ENCODE results near the gene NOTCH4.
"Not testable (repeated sequence)": the region's sequence is repeated elsewhere in the genome, so short reads cannot be mapped to it uniquely, and the experiment has no call there.

Gene NOTCH4

DNA sequence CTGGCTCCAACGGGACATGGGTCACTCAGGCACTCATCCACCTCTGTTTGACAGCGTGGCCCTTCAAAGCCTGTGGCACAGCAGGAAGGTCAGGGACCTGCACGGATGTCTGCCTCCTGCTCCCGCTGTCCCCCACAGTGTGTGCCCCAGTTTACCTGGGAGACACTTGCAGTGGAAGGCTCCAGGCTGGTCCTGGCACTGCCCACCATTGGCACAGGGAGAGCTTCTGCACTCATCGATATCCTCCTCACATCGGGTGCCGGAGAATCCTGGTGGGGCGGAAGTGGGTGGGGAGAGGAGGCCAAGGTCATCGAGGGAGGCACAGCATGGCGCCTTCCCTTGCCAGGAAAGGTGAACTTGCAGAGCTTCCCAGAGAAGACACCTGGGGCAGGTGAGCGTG is 6.9 kb downstream of the NOTCH4 start:
- DNase-seq, result no peak

DNA sequence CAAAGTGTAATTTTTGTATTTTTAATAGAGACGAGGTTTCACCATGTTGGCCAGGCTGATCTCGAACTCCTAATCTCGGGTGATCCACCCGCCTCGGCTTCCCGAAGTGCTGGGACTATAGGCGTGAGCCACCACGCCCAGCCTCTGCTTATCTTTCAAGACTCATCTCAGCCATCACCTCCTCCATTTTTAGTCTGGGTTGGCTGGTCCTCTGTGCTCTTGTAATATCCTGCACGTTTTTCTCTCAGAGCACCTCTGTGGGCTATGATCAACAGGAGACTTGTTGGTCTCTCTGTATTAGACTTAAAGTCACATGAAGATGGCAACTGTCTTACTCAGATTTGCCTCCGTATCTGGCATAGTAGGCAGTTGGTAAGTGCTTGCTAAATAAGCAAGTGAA is 7.6 kb downstream of the NOTCH4 start:
- no peak for DNase-seq

DNA sequence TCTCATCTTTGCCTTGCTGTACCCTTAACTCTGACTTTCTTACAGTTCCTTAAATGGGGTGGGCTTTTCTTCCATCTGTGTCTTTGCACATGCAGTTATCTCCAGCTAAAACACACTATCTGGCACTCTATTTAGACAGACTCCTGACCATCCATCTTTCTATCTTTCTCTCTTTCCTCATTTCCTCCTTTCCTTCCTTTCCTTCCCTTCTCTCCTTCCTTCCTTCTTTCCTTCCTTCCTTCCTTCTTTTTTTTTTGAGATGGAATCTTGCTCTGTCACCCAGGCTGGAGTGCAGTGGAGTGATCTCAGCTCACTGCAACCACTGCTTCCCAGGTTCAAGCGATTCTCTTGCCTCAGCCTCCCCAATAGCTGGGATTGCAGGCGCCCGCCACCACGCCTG is 8.2 kb downstream of the NOTCH4 start:
- no peak for DNase-seq

DNA sequence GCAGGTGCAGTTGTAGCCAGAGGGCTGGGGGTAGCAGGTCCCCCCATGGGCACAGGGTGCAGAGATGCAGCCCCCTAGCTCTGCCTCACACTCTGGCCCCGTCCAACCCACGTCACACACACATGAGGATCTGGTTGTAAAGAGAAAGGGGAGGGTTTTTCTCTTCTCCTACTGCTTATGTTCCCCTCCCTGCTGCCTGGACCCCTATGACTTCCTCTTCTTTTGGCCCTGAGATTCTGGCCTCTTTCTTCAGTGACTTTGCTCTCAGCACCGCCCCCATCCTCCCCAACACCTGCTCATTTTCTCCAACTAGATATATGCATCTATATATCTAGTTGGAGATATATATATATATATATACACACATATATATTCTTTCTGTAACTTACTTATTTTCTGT is 9.7 kb downstream of the NOTCH4 start:
- DNase-seq, result no peak

DNA sequence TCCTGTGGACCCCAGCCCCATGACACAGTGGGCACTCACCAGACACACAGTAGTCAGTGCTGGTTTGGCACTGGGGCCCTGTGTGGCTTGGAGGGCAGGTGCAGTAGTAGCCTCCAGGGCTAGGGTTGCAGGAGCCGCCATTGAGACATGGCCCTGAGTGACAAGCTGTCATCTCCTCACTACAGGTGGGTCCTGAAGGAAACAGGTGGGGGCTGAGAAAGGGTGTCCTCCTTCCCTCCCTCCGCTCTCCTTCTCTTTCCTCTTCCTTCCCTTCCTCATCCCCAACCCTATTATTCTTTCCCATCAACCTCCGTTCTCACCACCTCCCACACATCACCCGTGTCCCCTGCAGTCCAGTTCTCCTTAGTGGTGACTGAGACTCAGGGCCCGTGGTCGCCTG is 10.2 kb downstream of the NOTCH4 start:
- DNase-seq, result no peak

DNA sequence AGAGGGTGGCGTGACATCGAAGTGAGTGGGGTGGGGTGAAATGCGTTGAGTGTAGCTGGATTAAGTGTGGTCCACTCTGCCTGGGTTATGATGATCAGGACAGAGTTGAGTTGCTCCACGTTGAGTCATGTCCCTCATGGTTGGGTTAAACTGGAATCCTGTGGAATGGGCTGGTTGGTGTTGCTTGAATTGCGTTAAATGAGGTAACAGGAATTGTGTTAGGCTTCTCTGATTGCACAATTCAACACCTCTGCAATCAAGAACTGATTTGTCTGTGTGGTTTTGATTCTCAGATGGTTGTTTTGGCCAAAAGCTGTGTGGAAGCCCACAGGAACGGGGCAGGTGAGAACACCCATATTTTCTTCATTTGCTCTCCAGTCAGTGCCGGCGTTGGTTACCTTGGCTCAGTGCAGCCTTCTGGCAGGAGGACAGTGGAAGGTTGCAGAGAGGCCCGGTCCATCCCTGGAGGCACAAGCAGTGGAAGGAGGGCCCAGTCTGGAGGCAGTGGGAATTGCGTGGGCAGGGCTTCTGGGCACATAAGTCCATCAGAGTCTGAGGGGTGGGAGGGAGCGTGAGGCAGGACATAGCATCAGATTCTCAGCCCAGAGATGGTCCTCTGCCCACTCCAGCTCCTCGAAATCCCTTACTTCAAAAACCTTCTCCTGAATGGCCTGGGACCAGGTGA is 11.6 kb downstream of the NOTCH4 start:
- no peak for DNase-seq

DNA sequence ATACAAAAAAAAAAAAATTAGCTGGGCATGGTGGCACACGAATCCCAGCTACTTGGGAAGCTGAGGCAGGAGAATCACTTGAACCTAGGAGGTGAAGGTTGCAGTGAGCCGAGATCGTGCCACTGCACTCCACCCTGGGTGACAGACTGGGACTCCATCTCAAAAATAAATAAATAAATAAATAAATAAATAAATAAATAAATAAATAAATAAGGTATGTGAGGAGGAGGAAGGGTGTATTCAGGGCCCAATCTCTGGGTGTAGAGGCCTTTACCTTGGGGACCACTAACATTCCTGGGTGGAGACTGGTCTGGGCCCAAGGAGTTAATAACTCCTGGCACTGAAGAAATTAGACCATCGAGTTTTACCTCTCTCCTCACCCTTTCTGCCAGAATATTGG is 12.4 kb downstream of the NOTCH4 start:
- DNase-seq, result not testable (repeated sequence)

DNA sequence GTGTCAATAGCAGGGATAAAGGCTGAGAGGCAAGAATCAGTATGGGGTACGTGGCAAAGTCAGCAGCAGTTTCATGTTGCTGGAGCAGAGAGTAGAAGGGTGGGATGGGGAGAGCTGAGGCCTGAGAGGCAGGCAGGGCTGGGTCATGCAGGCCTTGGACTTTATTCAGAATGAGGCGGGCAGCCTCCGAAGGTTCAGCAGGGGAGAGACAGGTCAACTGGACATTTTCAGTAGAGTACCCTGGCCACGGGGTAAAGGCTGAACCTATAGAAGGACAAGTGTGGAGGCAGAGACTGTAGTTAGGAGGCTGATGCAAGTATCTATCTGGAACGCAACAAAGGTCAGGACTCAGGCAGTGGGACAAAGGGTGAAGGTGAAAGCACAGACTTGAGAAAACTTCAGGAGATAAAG is 13.7 kb downstream of the NOTCH4 start:
- no peak for DNase-seq

DNA sequence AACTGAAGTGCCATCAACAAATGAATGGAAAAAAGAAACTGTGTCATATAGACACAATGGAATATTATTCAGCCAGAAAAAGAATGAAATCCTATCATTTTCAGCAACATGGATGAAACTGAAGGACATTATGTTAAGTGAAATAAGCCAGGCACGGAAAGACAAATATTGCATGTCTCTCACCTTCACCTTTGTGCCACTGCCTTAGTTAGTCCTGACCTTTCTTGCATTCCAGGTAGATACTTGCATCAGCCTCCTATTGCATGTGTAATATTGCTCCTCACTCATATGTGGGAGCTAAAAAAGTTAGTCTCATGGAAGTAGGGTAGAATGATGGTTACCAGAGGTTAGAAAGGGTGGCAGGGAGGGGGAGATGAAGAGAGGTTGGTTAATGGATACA is 14.9 kb downstream of the NOTCH4 start:
- DNase-seq, result no peak

DNA sequence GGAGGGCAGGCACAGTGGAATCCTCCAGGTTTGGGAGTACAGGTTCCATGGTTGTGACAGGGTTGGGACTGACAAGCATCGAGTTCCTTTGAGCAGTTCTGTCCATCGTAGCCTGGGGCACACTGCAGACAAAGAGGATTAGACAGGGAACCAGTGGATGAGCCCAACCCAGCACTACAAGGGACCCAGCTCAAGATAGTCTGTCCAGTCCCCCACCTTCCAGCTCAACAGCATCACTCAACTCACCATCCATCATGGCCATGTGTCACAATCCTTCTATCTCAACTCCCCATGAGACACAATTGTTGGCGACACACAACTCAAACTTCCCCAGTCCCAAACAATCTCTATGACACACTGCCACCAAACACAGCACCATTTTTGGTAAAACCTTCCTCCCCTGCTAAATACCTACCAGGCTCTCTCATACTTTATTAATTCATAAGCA is 19.6 kb downstream of the NOTCH4 start:
- no peak for DNase-seq

DNA sequence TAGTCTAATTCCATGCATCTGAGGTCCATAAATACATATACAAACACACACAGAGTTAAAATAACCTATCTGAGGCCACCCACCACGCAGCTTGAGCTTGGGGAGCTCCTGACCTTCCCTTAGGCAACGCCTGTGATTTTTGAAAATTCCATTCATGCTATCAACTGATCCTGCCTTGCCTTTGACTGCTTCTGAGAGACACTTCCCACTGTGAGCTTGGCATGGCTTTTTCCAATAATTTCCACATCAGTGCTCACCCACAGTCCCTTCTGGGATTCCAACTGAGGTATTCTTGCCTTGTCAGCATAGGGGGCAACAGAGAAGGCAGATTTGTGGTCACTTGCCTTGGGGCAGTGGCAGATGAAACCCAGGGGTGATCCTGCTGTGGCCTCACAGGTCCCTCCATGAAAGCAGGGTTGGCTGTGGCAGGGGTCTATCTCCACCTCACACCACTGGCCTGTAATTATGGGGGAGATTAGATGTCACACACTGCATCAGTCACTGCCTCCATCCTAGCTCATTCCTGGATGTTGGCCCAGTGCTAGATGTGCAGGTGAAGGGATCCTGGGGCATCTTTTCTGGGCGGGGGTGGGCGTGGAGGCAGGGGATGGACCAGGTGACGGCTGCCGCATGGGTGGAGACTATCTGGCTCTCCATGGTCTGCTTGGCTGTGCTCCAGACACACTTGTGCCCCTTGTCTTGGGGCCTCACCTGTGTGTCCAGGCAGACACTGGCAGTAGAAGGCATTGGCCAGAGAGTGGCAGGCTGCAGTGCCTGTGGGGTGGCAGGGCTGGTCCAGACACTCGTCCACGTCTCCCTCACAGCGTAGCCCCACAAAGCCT is 20.2 kb downstream of the NOTCH4 start:
- peak; percentile 94 for DNase-seq

DNA sequence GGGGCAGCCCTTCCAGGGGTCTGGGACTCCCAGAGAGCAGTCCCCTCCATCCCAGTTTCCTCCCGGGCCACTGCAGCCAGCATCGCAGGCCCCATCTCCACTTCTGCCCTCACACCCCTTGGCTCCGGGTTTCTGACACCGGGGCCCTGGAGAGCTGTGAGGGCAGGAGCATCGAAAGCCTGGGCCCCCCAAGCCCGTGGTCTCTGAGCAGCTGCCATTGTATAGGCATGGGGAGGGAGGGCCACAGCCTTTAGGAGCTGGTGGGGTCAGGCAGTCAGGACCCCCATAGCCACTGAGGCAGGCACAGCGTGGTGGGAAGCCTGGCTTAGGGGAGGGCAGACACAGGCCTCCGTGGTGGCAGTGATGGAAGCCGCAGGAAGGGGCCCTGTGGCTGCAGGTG is 21.7 kb downstream of the NOTCH4 start:
- DNase-seq, result no peak

DNA sequence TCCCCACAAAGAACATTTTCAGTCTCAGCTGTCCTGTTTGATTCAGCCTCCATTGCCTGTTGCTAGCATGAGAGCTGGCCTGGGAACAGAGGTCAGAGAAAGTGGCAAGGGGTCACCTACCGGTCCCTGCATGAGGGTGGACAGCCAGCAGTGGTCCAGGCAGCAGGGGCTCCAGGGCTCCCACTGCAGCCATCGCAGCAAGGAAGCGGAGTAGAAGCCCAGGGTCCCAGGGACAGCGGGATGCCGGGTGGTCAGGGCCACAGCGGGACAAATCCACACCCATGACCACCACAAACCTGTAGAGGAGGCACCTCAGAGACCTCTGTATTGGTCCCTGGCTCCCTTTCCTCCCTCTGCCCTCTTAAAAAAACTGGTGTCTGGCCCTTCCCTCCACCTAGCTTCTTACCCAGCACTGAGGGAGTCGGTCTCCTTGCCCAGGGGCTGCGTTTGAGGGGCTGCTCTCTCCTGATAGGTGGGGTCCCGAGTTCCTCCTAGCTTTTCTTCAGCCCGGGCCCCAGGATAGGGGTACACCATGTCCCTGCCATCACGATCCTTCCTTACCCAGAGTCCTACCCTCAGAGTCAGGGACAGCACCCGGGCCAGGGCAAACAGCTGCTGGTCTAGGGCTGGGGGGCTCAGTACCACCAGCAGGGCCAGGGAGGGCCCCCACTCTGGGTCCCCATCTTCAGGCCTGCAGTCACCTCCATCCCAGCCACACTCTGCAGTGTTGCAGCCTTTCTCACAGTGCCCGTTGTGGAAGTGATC is 23.0 kb downstream of the NOTCH4 start:
- DNase-seq, result no peak

DNA sequence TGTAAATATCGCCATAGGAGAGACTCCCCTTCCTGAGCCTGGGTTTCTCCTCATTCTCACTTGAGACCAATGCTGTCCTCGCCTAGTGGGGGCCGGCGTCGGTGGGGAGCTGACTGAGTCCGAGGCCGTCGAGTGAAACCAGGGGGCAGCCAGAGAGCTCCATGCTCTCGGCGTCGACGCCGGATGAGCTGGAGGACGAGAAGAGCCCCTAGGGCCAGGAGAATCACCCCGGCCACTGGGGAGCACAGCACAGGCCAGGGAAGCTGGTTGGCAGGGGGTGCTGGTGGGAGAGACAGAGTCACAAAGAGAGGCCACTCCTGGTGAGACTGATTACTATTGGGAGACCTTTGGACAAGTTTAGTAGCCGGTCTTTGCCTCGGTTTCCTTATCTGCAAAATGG is 25.0 kb downstream of the NOTCH4 start:
- DNase-seq, result no peak

DNA sequence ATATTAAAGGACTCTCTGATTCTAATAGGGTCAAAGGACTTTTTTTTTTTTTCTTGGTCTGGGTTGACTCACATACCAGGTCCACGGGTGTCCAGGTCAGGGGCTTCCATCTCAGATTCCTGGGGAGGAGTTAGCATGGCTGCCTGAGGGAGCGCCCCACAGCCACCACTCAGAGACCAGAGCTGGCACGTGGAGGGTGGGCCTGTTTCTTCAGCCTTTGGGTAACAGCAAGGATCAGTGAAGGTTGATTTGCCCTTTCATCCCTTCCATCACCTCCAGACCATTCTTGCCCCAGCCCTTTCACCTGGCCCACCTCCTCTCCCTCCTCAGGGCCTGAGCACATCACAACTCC is 25.5 kb downstream of the NOTCH4 start:
- DNase-seq, result no peak

DNA sequence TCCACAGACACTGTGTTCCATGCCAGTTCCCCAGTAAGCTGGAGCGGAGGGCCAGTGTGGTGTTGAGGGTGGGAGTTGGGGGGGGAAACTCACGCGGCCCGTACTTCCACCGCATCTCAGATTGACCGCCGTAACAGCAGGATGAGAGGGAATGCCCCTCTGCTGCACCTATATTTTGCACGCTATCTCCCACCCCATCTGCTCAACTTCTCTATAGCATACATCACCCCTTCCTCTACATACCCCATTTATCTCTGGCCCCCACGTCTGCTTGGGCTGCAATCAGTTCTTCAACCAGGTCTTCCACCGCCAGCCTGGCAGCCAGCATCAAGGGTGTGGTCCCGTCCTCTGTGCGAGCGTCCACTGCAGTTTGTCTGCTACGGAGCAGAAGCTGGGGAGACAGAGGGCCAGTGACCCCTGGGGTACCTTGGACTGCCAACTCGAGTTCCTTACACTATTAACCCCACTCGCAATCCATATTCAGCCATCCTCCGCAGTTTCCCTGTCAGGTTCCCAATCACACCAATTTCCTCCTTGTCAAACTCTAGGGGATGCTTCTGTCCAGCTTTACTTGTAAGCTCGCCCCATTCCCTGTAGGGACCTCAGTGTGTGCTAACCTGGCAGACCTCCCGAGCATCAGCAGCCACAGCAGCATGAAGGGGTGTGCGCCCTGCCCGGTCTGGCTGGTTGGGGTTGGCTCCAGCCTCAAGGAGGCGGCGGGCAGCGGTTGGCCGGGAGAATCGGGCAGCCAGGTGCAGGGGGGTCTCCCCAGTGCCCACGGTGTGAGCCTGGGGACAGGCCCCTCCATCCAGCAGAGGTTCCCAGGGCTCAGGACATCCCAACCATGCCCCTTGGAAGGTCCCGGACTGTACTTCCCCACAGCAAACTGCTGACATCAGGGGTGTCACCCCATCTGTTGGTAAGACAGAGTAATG is 26.9 kb downstream of the NOTCH4 start:
- DNase-seq, result peak; percentile 78

DNA sequence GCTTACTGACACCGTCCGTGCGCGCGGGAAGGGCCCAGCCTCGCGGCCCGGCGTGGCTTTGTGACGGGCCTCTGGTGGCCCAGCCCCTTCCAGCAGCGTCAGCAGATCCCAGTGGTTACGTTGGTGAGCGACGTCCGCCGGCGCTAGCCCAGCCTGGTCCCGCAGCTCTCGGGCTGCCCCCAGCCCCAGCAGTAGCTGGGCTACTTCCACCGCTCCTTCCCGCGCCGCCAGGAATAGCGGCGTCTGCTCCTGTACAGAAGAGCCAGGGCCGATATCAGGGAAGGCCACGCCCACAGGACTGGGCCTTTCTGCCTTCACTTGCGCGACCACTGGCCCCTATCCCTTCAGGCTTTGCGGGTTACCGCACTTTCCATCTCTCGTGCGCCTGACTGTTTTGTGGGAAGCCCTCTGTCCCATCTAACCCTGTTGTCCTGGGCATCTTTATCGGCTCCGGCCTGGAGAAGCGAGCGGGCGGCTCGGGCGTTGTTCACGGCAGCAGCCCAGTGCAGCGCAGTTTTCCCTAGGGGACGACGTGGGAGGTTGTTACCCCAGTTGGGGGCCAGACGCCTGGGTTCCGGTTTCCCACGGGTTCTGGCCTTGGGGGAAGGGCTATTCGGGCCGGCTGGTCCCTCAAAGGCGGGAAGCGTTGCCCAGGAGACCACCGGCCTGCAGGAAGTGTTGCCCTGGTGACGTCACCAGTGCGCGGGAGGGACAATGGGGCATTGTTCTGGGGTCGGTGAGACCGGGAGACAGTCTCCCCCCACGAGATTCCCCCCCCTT is 27.8 kb downstream of the NOTCH4 start:
- peak; percentile 97 for DNase-seq

DNA sequence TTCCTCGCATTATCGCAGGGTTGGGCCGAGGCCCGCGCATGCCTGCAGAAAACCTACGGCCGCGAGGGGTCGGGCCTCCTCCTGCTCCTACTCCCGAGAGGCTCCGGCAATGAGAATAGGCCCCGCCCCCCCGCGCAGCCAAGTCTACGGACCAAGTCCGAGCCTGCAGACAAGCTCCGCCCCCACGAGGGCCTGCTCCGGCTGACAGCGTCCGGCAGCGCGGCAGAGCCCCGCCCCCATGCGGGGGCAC is 28.3 kb downstream of the NOTCH4 start:
- DNase-seq, result peak; percentile 100

DNA sequence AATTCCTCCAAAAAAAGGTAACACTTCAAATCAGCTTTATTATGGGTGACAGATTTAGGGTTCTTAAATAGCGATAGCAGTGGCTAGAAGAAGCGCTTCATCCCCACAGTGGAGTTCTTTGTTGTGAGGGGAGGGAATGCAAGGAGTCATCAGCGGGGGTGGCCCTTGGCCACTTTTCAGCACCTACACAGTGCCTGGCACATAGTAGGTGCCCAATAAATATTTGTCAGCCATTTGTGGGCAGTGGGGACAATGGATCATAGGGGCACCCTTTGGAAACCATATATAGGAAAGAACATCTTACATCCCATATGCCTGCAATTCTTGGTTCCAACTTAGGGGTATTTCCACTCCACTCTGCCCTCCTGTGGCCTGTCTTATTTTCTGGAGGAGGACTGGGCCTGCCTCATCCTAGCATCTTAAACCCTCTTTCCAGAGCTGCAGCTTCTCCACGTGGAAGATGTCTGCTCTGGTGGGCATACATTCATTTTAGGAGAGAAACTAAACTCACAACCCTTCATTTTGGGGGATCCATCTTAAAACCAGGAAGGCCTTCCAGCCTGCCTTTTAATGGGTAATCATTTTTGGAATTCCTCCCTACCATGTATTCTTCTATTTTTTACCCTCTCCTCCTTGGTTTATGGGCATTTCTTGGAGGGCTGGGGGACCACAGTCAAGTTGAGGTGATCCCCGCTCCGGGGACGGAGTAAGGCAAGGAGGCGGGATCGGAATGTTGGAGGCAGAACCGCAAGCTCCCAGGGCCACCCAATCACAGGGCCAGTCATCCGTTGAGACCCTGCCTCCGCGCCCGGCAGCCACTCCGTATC is 28.8 kb downstream of the NOTCH4 start:
- DNase-seq, result no peak

DNA sequence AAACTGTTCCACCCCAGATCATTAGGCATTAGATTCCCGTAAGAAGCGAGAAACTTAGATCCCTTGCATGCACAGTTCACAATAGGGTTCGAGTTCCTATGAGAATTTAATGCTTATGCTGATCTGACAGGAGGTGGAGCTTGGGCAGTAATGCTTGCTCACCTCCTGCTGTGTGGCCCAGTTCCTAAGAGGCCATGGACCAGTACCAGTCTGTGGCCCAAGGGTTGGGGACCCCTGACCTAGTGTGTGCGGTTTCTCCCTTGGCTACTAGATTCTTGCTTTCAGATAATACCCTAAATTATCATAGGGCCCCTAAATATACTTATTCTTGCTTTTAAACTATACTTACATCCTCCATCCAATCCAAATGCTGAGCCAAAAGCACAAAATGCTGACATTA is 29.5 kb downstream of the NOTCH4 start:
- no peak for DNase-seq

DNA sequence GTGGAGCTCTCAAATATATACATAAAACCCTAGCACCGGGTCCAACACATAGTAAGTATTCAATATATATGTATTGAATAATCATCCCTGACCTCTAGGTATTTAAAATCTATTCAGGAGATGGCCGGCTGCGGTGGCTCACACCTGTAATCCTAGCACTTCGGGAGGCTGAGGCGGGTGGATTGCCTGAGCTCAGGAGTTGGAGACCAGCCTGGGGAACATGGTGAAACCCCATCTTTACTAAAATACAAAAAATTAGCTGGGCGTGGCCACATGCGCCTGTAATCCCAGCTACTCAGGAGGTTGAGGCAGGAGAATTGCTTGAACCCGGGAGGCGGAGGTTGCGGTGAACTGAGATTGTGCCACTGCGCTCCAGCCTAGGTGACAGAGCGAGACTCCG is 30.8 kb downstream of the NOTCH4 start:
- not testable (repeated sequence) for DNase-seq
